GM12892 (cell line): Measurements from ENCODE around the gene ZBTB7B.

ENCODE experiments used
- POLR2A ChIP-seq: IDR thresholded peaks from 2 replicates; pipeline ENCODE4 v1.6.1; 2011; ENCODE audit warnings: low read depth, low read length, control low read depth
- POLR2AphosphoS5 ChIP-seq: IDR thresholded peaks from 2 replicates; pipeline ENCODE4 v1.6.1; 2011; ENCODE audit warnings: low read depth, low read length, control low read depth

- TF ChIP-seq POLR2A (peak; percentile 84), POLR2AphosphoS5 (peak; percentile 91)
Measured at GRCh38 chr1:154982897-154983648, 19.5 kb upstream of the ZBTB7B start, which contains the start of gene FLAD1.
